Stimulated activated CD8-positive, alpha-beta memory T cell treated with anti-CD3 and anti-CD28 coated beads, Interleukin-7, amount 100 ng/mL, for 4 hours (primary cell): ENCODE results near the gene LCN9.
"Not testable (repeated sequence)": the region's sequence is repeated elsewhere in the genome, so short reads cannot be mapped to it uniquely, and the experiment has no call there.

Source experiments
- DNase-seq, 2 donors: peaks; one replicate each; pipeline ENCODE4 v3.0.0-alpha.2; 2020; ENCODE audit warnings: low read depth in 2 of 2

The LCN9 gene

DNA sequence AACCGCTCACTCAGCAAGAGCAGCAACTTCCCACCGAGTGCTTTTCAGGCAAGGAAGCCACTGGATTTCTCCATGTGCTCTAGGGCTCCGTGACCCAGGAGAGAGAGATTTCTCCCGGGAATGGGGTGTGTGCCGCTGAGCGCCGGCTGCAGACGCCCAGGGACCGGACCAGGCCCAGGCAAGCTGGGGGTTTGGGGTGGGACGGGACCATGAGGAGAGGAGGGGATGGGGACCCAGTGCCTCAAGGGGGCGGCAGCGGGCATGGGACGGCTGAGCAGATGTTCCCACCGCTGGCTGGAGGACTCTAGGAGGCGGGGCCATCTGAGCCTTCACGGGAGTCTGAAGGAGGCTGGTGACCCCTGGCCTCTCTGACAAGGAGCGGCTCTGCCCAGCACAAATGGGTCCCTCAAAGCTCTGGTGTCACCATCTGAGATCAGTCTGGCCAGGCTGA, 8.5 kb downstream of the LCN9 start:
- no peak for DNase-seq

DNA sequence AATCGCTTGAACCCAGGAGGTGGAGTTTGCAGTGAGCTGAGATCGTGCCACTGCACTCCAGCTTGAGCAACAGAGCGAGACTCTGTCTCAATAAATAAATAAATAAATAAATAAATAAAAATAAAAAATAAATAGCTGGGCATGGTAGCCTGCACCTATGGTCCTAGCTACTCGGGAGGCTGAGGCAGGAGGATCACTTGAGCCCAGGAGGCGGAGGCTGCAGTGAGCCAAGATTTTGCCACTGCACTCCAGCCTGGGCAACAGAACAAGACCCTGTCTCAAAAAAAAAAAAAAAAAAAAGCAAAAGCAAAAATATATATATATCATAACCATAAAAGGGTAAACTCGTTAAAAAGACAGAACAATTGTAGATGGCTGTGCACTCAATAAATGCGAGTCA, 9.7 kb downstream of the LCN9 start:
- not testable (repeated sequence) for DNase-seq

DNA sequence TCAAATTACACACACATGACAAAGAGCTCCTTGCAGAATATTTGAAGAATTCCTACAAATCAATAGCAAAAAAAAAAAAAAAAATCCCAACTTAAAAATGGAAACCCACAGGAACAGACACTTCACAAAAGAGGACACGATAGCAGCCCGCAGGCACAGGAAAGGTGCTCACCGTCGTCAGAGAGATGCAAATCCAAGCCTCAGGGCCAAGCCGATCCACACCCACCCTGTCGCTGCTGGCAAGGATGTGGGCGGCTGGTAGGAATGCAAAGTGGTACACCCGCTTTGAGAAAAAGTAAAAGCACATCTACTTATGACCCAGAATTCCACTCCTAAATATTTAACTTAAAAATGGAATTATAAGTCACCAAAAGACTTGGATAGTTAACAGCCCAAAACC, 10.8 kb downstream of the LCN9 start:
- no peak for DNase-seq

DNA sequence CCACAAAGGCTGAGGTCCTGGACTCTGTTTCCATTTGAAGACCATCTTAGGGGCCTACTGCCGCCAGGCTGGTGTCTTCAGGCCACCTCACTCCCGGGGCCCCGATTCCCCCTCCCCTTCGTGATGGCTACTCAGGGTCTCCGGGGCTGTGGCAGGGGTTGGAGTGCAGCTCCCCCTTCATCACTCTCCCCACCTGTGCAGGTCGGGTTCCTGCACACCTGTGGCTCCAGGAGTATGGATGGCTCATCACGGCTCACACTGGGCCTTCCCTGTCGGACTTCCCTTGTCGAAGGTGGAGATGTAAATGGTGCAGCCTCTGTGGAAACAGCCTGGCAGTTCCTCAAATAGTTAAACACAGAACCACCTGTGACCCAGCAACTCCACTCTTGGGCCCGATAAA, 11.9 kb downstream of the LCN9 start:
- no peak for DNase-seq

DNA sequence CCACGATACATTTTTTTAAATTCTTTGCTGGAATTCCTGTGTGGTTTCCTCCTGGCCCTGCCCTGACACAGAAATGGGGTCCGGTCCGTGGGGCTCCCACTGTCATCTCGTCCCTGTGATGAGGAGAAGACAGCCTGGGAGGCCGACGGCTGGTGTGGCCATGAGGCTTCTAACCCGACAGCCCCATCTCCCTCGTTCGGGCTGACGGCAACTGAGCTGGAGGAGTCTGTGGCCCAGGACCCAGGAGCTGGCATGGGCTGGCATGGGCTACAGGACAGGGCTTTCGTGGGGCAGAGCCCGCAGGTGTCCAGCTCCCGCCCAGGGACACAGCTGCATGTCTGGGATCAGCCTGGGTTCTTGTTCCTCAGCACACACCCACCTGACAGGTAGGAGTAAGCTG, 13.8 kb downstream of the LCN9 start:
- no peak for DNase-seq

DNA sequence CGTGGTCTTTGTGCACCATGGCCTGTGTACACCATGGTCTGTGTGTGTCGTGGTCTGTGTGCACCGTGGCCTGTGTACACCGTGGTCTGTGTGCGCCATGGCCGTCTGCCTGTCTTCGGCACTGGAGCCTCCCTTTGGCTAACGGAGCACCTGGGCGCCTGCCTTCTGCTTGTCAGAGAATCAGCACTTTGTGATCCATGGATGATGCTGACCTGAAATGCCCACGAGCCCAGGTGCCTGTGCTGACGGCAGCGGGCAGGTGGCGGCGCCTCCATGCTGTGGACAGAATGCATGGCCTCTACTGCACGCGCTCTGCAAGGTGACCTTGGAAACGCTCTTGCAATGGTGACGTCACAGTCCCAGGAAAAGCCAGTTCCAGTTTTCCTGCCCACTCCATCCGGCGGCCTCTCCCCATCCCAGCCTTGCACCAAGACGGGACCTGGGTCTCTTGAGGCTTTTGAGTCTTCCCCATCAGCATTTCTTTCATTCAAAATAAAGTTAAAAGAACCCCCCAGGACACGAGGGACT, 14.6 kb downstream of the LCN9 start:
- no peak for DNase-seq

DNA sequence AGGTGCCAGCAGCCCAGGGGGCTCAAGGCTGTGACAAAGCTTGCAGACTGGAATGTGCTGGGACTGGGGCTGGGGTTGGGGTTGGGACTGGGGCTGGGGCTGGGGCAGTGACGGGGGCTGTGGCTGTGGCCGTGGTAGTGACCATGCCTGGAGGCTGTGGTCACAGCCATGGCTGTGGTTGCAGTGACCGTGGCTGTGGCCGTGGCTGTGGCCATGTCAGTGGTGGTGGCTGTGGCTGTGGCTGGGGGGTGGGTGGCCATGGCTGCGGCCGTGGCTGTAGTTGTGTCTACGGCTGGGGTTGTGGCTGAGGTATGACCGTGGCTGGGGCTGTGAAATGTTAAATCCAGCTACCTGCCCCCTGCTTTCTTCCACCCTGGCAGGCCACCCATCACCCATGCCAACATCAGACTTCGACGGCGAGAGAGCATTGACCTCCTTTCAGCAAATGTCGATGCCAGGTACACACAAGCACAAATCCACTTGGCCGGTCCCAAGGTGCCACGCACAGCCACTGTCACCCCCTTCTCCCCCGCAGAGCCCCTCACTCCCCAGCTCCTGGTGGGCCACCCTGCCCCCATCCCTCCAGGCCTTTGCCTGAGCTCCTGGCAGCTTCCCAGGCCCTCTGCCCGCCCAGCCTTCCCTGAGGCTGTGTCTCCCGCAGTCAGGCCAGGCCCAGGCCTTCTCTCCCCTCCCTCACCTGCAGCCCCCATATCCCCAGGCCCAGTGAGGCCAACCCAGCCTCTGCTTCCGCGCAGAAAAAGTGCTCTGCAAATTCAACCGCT, 15.3 kb downstream of the LCN9 start:
- DNase-seq = no peak

DNA sequence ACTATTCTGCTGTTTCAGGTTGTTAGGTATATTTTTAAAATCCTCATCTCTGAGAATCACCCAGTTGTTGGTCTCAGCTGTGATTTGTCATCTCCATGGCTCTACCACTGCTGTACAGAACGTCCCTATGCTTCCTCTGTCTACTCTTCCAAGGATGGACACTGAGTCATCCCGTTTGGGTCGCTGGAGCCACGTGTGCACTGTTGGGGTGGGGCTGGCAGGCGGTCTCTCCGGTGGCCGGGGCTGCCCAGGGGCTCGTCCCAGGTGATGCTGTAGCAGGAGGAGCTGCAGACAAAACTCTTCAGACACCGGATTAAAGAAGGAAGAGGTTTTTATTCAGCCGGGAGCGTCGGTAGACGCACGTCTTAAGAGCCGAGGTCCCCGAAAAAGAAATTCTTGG, 16.9 kb downstream of the LCN9 start:
- DNase-seq = no peak

DNA sequence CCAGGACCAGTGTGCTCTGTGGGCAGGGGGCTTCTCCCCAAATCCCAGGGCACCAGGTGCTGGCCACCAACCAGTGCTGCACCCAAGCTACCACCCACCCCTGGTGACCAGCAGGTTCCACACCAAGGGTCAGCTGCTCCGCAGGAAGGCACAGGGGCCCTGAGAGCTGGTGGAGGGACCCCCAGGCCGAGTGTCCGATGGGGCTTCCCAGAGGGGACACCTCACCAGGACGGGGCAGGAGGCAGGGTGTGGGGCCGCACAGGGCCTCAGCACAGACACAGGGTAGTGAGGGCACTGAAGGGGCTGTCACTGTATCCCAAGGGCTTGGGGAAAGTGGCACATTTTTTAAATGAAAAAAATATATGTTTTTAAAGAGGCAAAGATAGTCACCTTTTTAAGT, 18.1 kb downstream of the LCN9 start:
- DNase-seq = no peak

DNA sequence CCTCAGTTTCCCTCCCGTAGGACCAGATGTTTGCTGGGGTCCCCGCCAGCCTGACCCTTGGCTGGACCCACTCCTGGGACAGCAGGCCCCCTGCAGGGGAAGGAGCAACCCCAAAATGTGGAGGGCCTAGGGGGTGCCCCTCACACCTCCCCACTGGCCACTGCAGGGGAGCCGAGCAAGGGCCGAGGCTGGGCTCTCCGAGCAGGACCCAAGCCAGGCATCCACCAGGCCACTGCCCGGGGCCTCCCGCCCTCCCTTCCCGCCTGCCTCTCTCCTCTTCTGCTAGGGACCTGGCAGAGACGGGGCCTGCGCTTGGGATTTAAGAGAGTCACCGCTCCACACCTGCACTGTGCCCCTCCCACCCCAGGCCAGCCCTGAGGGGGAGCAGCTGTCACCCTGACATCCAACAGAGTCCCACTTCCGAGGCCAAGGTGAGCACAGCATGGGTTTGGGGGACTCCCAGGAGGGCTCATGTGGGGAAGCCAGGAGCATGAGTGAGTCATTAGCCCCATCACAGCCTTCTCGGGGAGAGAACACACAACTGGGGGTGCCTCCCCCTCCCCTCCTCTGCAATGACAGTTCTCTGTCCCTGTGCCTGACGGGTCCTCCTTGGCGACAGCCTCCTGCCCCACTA, 20.4 kb downstream of the LCN9 start:
- DNase-seq = no peak

DNA sequence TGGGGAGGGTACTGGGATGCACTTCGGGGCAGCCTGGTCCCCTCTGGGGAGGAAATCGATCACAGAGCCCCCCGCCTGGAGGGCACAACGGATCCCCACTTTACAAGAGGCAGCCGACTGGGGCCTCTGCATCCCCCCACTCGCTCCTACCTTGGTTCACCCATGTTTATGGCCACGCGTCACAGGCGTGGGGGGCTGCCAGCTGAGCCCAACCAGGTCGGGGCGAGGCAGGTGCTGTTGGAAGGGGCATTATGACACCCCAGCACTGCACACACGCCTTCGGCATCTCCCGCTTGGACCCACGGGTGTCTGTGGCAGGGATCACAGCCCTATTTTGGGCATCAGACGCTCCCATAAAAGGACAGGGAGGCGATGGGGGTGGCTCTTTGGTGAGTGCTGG, 21.6 kb downstream of the LCN9 start:
- DNase-seq = no peak

DNA sequence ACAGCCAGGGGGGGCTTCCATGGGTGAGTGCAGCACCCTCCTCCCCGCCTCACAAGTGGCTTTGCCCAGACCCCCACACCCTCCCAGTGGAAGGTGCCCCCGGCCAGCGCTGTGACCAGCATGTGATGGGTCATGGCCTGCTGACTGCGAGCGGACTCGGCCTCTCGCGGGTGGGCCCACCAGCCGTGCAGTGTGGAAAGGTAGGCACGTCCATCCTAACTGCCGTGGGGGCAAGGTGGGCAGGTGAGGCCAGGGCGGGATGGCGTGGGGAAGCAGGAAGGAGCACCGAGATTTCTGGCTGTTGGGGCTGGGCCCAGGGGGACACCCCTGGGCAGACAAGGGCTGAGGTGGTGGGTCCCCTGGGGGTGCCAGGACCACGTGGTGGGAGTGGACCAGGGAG, 24.1 kb downstream of the LCN9 start:
- no peak for DNase-seq

DNA sequence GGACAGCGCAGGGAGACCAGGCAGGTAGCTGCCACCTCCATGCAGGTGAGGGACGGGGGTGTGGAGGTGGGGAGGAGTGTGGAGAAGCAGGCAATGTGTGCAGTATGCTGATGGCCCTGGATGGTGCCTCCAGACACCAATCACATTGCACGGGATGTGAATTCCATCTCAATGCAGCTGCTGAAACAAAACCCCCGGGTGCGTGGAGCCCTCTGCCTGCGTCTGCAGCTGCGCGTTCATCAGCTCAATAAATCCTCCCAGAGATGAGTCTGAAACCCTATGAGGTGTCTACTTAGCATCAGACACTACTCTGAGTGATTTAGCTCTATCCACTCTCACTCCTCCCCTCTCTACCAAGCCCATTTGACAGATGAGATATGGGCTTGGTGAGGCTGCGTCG, 25.9 kb downstream of the LCN9 start:
- no peak for DNase-seq

DNA sequence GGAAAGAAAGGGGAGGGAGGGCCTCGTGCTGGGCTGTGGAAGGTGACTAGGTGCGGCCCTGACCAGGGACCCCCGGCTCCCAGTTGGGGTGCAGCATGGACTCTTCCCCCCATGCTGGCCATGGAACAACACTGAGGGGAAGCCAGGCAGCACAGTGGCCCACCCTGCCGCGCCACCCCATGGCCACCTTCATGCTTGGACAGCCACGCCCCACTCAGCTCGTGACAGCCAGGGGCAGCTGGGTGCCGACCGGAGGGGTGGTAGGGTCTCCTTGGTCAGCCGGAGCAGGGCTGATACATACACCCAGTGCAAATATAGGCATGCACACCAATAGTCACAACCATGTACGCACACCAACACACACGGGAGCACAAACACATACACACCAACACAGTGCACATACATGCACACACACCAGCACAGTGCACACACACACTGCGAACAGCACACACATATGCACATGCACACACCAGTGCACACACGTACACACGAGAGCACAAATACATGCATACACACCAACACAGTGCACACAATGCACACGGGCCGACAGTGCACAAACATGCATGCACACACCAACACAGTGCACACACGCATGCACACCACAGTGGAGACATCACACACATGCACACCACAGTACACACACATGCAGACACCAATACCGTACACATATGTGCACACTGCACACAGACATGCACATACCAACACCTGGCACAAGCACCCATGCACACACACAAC, 27.9 kb downstream of the LCN9 start:
- DNase-seq = no peak

DNA sequence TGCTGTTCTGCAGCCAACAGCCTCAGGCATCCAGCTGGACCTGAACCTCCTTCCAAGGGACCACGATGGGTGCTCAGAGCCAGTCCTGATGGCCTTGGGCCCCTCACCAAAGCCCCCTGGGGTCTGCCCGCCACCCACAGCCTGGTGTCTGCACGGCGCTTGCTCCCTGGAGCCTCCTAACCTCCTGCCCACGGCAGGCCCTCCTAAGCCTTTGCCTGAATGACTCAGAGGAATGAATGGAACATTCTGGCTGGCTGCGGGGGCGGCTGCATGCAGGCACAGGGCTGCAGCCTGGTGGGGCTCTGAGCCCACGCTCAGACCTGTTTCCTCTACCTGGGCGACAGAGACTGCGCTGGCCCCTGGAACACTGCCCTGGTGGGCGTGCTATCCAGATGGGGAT, 29.3 kb downstream of the LCN9 start:
- no peak for DNase-seq

DNA sequence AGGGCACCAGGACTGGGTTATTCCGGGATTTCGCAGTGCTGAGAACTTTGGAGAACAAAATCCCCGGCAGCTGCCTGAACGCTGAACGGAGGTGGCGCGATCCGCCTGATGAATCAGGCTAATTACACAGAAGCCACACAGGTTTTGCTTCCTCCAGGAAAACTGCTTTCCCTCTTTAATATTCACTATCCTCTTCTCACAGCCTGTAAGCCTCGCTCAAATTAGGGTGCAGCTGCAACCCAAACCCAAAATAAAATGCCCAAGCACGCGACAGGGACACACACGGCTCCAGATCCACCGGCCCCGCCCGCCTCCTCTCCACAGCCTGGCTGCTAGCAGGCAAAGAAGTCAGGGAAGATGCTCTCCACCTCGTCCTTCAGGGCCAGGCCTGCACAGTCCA, 30.2 kb downstream of the LCN9 start:
- no peak for DNase-seq

DNA sequence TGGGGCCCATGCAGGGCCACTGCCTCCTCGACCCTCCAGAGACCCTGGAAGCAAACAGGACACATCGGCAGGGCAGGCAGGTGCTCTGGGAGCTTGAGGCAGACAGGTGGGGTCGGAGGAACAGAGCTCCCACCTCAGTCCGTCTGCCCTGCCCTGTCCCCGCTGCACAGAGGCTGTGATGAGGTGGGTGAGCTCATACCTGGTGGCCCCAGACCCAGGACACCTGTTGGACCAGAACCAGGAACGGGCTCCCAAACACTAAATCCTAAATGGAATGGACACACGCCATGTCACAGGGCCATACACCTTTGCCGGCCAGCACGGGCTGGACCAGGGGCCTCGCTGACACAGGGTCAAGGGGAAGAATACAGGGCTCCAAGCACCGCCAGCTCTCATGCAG, 30.7 kb downstream of the LCN9 start:
- no peak for DNase-seq

DNA sequence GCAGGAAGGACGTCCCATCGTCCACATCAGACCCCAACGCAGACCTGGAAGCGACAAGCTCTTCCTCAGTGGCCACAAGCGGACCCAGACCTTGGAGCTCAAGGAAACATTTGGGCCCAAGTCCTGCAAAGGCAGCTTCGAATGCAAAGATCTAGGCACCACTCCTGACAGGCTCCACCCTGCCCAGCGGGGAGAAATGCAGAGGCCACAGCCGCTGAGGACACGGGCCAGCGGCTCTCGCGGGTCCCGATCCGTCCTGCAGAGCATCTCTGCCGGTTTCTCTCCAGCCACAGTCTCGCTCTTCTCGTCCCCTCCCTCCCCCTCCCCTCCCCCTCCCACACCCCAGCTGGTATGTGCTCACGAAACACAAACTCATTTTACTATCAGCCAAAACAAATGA, 31.3 kb downstream of the LCN9 start:
- no peak for DNase-seq

DNA sequence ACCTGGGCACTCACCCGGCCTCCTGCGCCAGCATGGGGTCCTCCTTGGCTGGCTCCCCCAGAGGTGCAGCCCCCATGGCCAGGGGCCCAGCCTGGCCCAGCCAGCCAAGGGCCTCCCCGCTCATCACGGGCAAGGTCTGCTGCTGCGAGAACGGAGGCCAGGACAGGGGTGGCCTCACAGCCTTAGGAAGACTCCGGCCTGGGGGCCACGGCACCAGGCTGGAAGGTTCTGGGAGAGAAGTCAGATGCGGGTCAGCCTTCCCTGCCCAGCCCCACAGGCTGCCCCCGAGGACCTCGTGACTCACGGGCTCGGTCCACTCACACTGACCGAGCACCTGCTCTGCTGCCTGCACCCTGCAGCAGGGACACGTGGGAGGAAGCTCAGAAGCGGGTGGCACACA, 31.9 kb downstream of the LCN9 start:
- no peak for DNase-seq

DNA sequence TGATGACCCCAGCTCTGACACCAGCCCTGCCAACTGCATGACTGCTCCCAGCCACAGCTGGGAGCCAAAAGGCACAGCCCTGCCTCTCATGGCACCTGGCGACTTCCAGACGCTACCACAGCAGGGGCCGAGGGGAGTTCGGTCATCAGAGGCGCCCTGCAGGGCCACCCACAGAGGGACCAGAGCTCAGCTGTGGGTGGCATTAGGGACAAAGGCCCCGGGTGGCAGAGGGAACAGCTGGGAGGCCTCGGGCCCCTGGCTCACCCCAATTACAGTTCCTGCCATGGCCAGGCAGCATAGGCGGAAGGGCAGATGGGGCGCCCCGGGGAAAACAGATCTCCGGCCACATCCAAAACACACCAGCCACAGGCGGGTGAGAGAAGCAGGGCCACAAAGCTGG, 32.5 kb downstream of the LCN9 start:
- no peak for DNase-seq

DNA sequence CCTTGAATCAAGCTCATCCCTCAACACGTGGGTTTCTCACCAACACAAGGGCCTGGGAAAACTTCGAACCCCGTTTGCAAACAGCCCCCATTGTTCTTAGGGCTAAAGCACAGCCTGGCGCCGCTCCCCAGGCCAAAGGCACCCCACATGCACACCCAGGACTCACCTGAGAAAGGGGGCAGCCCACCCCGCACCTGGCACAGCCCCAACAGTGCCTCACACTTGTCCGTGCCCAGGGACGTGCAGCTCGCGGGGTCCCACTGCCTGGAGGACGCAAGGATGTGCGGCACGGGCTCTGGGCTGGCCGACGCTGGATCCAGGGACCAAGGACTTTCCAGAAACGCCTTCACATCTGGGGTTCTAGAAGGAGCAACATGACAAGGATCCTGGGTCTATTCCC, 33.3 kb downstream of the LCN9 start:
- DNase-seq = no peak

DNA sequence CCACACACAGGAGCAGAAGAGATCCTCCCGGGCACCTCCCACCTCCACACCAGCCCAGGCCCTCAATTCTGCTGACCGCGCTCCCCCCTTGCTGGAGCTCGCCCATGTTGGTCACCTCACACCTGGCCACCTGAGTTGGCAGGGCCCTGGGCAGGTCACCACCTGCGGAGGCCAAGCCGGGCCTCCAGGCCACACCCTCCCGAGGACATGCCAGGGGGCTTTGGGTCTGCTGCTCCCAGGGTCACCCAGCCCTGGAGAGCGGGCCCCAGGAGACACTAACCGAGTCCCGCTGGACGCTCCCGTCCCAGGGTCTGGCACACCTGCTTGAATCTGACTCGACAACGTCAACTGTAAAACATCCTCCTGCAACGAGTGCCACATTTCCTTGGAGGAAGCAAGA, 34.1 kb downstream of the LCN9 start:
- no peak for DNase-seq

DNA sequence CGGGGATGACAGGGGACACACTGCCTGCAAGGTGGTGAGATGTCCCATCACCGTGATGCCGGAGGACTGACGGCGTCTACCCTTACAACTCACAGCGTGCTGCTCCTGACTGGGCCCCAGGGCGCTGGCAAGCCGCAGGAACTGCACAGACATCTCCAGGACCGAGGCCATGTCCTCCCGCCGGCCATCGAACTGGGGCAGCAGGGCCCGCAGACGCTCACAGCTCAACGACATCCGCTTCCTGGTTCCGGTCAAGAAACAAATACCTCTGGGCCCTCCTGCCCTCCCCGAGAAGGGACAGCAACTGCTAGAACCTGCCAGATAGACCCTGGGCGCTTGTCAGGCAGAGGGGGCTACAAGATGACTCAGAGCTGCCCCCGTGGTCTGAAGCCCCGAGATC, 35.1 kb downstream of the LCN9 start:
- no peak for DNase-seq
